CD14-positive monocyte (primary cell): ENCODE results near the gene PRF1. TPM values are rescaled to one million over a fixed set of nuclear protein-coding genes. Genes with fewer than 3 reads are reported as not detected.

ENCODE experiments used
- DNase-seq, 3 donors: peaks; one replicate each; pipeline ENCODE4 v3.0.0-alpha.2; 2011 to 2022
- H2AFZ ChIP-seq: 2 replicates; pipeline ENCODE4 v1.6.0; 2012; ENCODE audit warnings: mild to moderate bottlenecking, low read depth, low read length, inconsistent platforms; ENCODE audit not compliant: insufficient read depth, poor library complexity, severe bottlenecking
- H3K27ac ChIP-seq, 2 donors: 1 replicate in 1 of 2; 2 replicates in 1 of 2; pipeline ENCODE4 v1.5.1; 2012 to 2013; ENCODE audit warnings: low read length in 2 of 2, control low read depth in 1 of 2, inconsistent platforms in 1 of 2, low read depth in 1 of 2, mild to moderate bottlenecking in 1 of 2
- H3K27me3 ChIP-seq, 2 donors: one replicate each; pipeline versions ENCODE4 v1.6.0 to v1.6.1; 2011 to 2013; ENCODE audit warnings: low read length in 2 of 2; ENCODE audit not compliant: control insufficient read depth in 2 of 2, insufficient read depth in 2 of 2
- H3K36me3 ChIP-seq, 2 donors: replicated peaks in 1 of 2; 1 replicate in 1 of 2; 2 replicates in 1 of 2; pipeline versions ENCODE4 v1.5.1 to v1.6.1; 2012 to 2013; ENCODE audit warnings: low read length in 2 of 2, control low read depth in 1 of 2, inconsistent platforms in 1 of 2, mild to moderate bottlenecking in 1 of 2; ENCODE audit not compliant: insufficient read depth in 2 of 2, control insufficient read depth in 1 of 2
- H3K4me1 ChIP-seq, 2 donors: 1 replicate in 1 of 2; 2 replicates in 1 of 2; pipeline versions ENCODE4 v1.5.1 to v1.6.1; 2012 to 2013; ENCODE audit warnings: low read length in 2 of 2, control low read depth in 1 of 2, inconsistent platforms in 1 of 2, mild to moderate bottlenecking in 1 of 2, moderate library complexity in 1 of 2; ENCODE audit not compliant: insufficient read depth in 2 of 2, control insufficient read depth in 1 of 2
- H3K4me2 ChIP-seq: replicated peaks from 2 replicates; pipeline ENCODE3; 2012; ENCODE audit warnings: low read length, moderate library complexity, mild to moderate bottlenecking; ENCODE audit not compliant: poor library complexity, severe bottlenecking; ENCODE audit errors: extremely low read depth
- H3K4me3 ChIP-seq, 3 experiments: fragments of 200-600 bp in 1 of 3; sonication (generic) in 1 of 3; replicated peaks in 1 of 3; 1 replicate in 2 of 3; 2 replicates in 1 of 3; pipeline ENCODE4 v1.5.1; 2011 to 2013; ENCODE audit warnings: low read length in 3 of 3, mild to moderate bottlenecking in 3 of 3, control low read depth in 2 of 3, low read depth in 2 of 3, inconsistent platforms in 1 of 3, moderate library complexity in 1 of 3
- H3K79me2 ChIP-seq: 2 replicates; pipeline ENCODE4 v1.6.0; 2012; ENCODE audit warnings: mild to moderate bottlenecking, control low read depth, inconsistent platforms, low read length, moderate library complexity; ENCODE audit not compliant: insufficient read depth
- H3K9ac ChIP-seq: 2 replicates; pipeline ENCODE4 v1.6.0; 2017; ENCODE audit warnings: low read length, mild to moderate bottlenecking; ENCODE audit not compliant: insufficient read depth, poor library complexity, severe bottlenecking
- H3K9me3 ChIP-seq, 2 donors: replicated peaks in 1 of 2; 1 replicate in 1 of 2; 2 replicates in 1 of 2; pipeline versions ENCODE4 v1.5.1 to v1.6.1; 2012 to 2013; ENCODE audit warnings: low read length in 2 of 2, control low read depth in 1 of 2; ENCODE audit not compliant: control insufficient read depth in 1 of 2, insufficient read depth in 1 of 2
- H4K20me1 ChIP-seq: 2 replicates; pipeline ENCODE4 v1.6.0; 2012; ENCODE audit warnings: mild to moderate bottlenecking, low read length, control low read depth, moderate library complexity; ENCODE audit not compliant: insufficient read depth
- H3K27ac Mint-ChIP-seq, 7 donors: one replicate each; pipeline ENCODE4 v1.8.0; 2020; ENCODE audit warnings: mild to moderate bottlenecking in 7 of 7, mixed read lengths in 7 of 7, moderate library complexity in 6 of 7, inconsistent platforms in 2 of 7
- H3K27me3 Mint-ChIP-seq, 3 donors: one replicate each; pipeline ENCODE4 v1.8.0; 2021 to 2022; ENCODE audit warnings: low read depth in 3 of 3, mild to moderate bottlenecking in 3 of 3, mixed read lengths in 3 of 3, moderate library complexity in 3 of 3, inconsistent platforms in 1 of 3
- H3K36me3 Mint-ChIP-seq, 2 donors: one replicate each; pipeline ENCODE4 v1.8.0; 2020; ENCODE audit warnings: mixed read lengths in 2 of 2, inconsistent platforms in 1 of 2, mild to moderate bottlenecking in 1 of 2
- H3K4me1 Mint-ChIP-seq: one replicate; pipeline ENCODE4 v1.8.0; 2020; ENCODE audit warnings: mild to moderate bottlenecking, mixed read lengths
- H3K4me3 Mint-ChIP-seq, 2 donors: one replicate each; pipeline ENCODE4 v1.8.0; 2020; ENCODE audit warnings: mild to moderate bottlenecking in 2 of 2, mixed read lengths in 2 of 2, moderate library complexity in 1 of 2
- H3K9me3 Mint-ChIP-seq, 7 donors: one replicate each; pipeline ENCODE4 v1.8.0; 2020 to 2022; ENCODE audit warnings: mixed read lengths in 7 of 7, mild to moderate bottlenecking in 6 of 7, moderate library complexity in 6 of 7, inconsistent platforms in 2 of 7
- WGBS: methylation state at CpG from one replicate; pipeline ENCODE4 v1.1.5; 2013; ENCODE audit warnings: missing lambda C conversion rate; ENCODE audit not compliant: insufficient coverage; 5-methylcytosine and 5-hydroxymethylcytosine counted together
- intact Hi-C, 2 donors: fragments of 100-400 bp; cut with micrococcal nuclease; formaldehyde crosslinking; loops; one replicate each; pipeline versions ENCODE4 v1.15.0 to v1.15.1; 2023
- polyA plus RNA-seq, 3 donors: library from polyadenylated mRNA; depleted of rRNA in 1 of 3; unstranded in 2 of 3; stranded (reverse) in 1 of 3; fragments of 300-500 nt in 2 of 3; fragments of >200 nt in 1 of 3; fragmentation: Illumina TruSeq in 2 of 3; gene quantifications; 1 replicate in 2 of 3; 2 replicates in 1 of 3; pipeline ENCODE4 v1.2.3, GENCODE V29; 2012 to 2021
- TF ChIP-seq, protein P1 (sequence below): fragments of 200-600 bp; IDR thresholded peaks from one replicate; pipeline ENCODE4 v1.8.0; 2022; ENCODE audit warnings: antibody characterized with exemption, mild to moderate bottlenecking

The PRF1 gene
- polyA plus RNA-seq, 3 donors: 0.09 to 2.7 (median 2.4) TPM

DNA sequence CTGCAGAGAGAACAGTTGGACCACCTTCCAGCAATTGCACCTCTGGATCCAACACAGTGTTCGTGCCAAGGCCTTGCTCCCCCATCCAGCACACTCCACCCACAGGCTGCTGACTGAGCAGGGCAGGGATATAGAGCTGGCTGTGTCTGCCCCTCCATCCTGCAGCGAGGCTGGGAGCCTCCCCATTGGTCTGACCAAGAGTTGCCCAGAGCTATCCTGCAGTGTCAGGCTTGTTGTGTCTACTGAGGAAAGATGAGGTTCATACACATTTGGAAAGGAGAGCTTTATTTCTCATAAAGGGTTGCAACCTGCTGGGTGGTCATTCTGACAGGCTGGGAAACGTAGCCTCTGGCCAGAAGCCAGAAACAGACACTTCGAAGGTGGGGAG, 27.1 kb downstream of the PRF1 start:
- H3K9ac ChIP-seq: no peak overlapping the region
- no peaks in the 10 kb centered on the region for H4K20me1 ChIP-seq
- 71% methylated on average over 1 of the region's 4 CpGs for WGBS
- peak overlapping the region in 1 of 2 donors; percentile 61 for H3K27ac ChIP-seq
- DNase-seq: no peak
- H3K4me1 ChIP-seq: peaks cover 30 to 43% of the 10 kb centered on the region in 2 donors
- Mint-ChIP-seq H3K27me3 (peaks cover 0 to 5% (median 0%) of the 10 kb centered on the region in 3 donors), H3K4me1 (peaks cover 58% of the 10 kb centered on the region), H3K27ac (peak overlapping the region; percentile 12 to 91 (median 77)), H3K36me3 (peaks cover 0 to 4% of the 10 kb centered on the region in 2 donors), H3K4me3 (peak overlapping the region in 1 of 2 donors; percentile 70), H3K9me3 (peaks cover 0 to 6% (median 0%) of the 10 kb centered on the region in 7 donors)
- TF ChIP-seq, protein P1, sequence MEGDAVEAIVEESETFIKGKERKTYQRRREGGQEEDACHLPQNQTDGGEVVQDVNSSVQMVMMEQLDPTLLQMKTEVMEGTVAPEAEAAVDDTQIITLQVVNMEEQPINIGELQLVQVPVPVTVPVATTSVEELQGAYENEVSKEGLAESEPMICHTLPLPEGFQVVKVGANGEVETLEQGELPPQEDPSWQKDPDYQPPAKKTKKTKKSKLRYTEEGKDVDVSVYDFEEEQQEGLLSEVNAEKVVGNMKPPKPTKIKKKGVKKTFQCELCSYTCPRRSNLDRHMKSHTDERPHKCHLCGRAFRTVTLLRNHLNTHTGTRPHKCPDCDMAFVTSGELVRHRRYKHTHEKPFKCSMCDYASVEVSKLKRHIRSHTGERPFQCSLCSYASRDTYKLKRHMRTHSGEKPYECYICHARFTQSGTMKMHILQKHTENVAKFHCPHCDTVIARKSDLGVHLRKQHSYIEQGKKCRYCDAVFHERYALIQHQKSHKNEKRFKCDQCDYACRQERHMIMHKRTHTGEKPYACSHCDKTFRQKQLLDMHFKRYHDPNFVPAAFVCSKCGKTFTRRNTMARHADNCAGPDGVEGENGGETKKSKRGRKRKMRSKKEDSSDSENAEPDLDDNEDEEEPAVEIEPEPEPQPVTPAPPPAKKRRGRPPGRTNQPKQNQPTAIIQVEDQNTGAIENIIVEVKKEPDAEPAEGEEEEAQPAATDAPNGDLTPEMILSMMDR: no peak
- intact Hi-C loops: no loop called here
- peak overlapping the region in 1 of 3 experiments; percentile 58 for H3K4me3 ChIP-seq
- no peak overlapping the region for H2AFZ ChIP-seq
- H3K36me3 ChIP-seq: no peaks in the 10 kb centered on the region
- no peaks in the 10 kb centered on the region for H3K79me2 ChIP-seq
- H3K4me2 ChIP-seq: peak overlapping the region; percentile 56
- no peaks in the 10 kb centered on the region for H3K27me3 ChIP-seq
- no peaks in the 10 kb centered on the region for H3K9me3 ChIP-seq

DNA sequence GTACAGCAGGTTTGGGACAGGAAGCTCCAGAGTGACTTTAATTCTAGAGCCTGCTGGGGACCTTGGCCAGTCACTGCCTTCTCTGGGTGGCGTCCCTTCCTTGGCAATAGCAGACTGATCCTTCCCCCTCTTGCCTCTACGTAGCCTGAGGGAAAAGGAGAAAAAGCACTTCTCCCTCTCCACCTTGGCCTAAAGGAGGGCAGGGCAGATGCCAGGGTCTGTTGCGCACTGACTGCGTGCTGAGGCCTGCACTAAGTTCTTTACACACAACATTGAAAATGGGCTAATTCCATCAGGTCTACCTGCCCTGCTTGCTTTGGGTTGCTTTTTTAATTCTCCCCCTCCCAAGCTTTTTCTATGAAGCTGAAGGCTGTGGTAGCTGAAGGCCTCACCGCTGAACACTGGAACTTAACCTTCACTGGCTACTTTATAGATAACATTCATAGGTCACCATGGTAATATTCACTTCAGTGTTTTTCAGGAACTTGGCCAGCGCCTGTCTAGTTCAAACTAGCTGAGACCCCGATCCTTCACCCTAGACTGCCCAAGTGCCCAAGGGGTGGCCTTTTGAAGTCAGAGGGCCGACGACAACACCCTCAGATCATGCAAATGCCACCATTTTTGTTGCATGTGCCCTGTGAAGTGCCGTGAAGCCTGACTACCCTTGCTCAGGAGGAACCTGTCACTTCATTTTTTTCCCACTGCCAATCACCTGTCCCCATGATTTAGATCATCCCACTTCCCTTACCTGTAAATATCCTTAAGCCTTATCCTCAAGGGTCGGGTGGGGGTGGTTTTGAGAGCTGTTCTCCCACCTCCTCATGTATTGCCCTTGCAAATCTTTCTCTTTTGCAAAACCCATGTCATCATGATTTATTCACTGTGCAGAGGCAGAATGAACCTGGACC, 28.7 kb downstream of the PRF1 start:
- Histone ChIP-seq H3K9ac (no peak overlapping the region), H3K4me2 (no peak overlapping the region), H3K79me2 (no peaks in the 10 kb centered on the region), H2AFZ (no peak overlapping the region), H4K20me1 (no peaks in the 10 kb centered on the region), H3K9me3 (no peaks in the 10 kb centered on the region), H3K4me1 (peaks cover 30 to 37% of the 10 kb centered on the region in 2 donors), H3K27me3 (no peaks in the 10 kb centered on the region), H3K36me3 (no peaks in the 10 kb centered on the region), H3K4me3 (no peak overlapping the region), H3K27ac (no peak overlapping the region)
- intact Hi-C loops: no loop called here
- DNase-seq: no peak
- no peak overlapping the region for H3K27ac Mint-ChIP-seq
- peaks cover 0 to 4% of the 10 kb centered on the region in 2 donors for H3K36me3 Mint-ChIP-seq
- 89% methylated on average over 7 of the region's 11 CpGs for WGBS
- TF ChIP-seq, protein P1: no peak
- H3K4me1 Mint-ChIP-seq: peaks cover 48% of the 10 kb centered on the region
- H3K9me3 Mint-ChIP-seq: peaks cover 0 to 5% (median 0%) of the 10 kb centered on the region in 7 donors
- peak overlapping the region in 1 of 2 donors; percentile 41 for H3K4me3 Mint-ChIP-seq
- peaks cover 0 to 5% (median 0%) of the 10 kb centered on the region in 3 donors for H3K27me3 Mint-ChIP-seq
